WI38 (cell line): Measurements from ENCODE around the gene CFAP107.
"Not testable (repeated sequence)": the region's sequence is repeated elsewhere in the genome, so short reads cannot be mapped to it uniquely, and the experiment has no call there.

Experiments used
- H3K4me3 ChIP-seq: 2 replicates; pipeline ENCODE4 v1.5.1; 2011; ENCODE audit warnings: low read depth, mild to moderate bottlenecking, control low read depth, low read length
- TF ChIP-seq, protein P1 (sequence below): IDR thresholded peaks from 2 replicates; pipeline ENCODE4 v1.5.1; 2012; ENCODE audit warnings: low read depth, mild to moderate bottlenecking, control low read depth, low read length

CFAP107 gene

DNA sequence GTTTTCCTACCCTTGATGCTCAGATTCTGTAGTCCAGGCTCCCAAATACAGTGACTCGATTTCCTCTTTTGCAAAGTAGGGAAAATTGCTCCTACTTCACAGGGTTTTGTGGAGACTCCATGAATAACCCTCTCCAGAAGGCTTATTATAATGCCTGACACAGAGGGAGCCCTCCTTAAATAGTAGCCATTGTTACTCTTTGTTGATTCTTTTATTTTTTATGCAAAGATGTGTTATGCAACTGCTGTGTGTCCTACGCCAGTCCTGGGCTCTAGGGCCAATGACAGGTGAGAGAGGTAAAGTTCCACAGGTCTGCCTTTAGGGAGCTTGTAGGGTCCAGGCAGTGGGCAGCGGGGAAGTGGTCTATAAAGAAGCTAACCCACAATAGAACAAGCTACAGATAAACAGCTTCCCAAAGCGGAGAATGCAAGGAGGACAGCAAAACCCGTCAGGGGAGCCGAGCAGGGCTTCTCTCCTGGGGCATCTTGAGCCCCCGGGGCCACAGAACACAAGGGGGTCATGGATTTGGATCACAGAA is 28.6 kb upstream of the CFAP107 start:
- H3K4me3 ChIP-seq: no peak overlapping the region
- TF ChIP-seq, protein P1, sequence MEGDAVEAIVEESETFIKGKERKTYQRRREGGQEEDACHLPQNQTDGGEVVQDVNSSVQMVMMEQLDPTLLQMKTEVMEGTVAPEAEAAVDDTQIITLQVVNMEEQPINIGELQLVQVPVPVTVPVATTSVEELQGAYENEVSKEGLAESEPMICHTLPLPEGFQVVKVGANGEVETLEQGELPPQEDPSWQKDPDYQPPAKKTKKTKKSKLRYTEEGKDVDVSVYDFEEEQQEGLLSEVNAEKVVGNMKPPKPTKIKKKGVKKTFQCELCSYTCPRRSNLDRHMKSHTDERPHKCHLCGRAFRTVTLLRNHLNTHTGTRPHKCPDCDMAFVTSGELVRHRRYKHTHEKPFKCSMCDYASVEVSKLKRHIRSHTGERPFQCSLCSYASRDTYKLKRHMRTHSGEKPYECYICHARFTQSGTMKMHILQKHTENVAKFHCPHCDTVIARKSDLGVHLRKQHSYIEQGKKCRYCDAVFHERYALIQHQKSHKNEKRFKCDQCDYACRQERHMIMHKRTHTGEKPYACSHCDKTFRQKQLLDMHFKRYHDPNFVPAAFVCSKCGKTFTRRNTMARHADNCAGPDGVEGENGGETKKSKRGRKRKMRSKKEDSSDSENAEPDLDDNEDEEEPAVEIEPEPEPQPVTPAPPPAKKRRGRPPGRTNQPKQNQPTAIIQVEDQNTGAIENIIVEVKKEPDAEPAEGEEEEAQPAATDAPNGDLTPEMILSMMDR: no peak

DNA sequence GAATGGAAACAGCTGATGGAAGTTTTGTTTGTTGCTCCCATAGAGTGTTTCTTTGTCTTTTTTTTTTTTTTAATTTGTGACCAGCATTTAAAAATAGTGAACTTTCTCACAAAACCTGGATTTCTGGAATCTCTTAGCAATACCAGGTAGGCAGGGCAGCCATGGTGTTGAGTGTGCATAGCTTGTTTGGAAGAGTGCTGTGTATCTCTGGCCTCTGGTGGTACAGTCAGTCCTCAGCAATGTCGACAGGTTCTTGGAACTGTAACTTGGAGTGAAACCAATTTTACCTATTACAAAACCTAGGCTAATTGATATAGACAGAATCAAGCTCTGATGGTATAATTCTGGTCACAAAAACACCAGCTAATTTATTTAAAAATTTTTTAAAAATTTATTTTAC is 23.4 kb upstream of the CFAP107 start:
- no peak overlapping the region for H3K4me3 ChIP-seq
- TF ChIP-seq, protein P1: no peak

GRCh38 chr1:12728391-12728790 is 17.6 kb upstream of the CFAP107 start:
- no peak overlapping the region for H3K4me3 ChIP-seq
- TF ChIP-seq, protein P1: no peak

- TF ChIP-seq, protein P1: no peak
- H3K4me3 ChIP-seq: no peak overlapping the region
These were observed 15.8 kb upstream of the CFAP107 start for GRCh38 chr1:12730156-12730555.

- not testable (repeated sequence) for H3K4me3 ChIP-seq
These were observed 14.9 kb upstream of the CFAP107 start for GRCh38 chr1:12731084-12731483.

GRCh38 chr1:12734651-12735050 is 11.3 kb upstream of the CFAP107 start:
- no peak overlapping the region for H3K4me3 ChIP-seq
- TF ChIP-seq, protein P1: no peak

DNA sequence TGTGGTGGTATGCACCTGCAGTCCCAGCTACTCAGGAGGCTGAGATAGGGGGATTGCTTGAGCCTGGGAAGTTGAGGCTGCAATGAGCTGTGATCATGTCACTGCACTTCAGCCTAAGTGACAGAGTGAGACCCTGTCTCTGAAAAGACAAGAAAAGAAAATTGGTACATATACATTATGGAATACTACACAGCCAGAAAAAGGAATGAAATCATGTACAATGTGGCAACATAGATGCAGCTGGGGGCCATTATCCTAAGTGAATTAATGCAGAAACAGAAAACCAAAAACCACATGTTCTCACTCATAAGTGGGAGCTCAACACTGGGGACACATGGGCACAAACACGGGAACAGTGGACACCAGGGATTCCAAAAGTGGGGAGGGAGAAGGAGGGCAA is 7.1 kb upstream of the CFAP107 start:
- TF ChIP-seq, protein P1: no peak
- H3K4me3 ChIP-seq: no peak overlapping the region

- no peak overlapping the region for H3K4me3 ChIP-seq
These were observed 6.4 kb upstream of the CFAP107 start for GRCh38 chr1:12739613-12740012.

More at GRCh38 chr1:12739613-12740012, 6.4 kb upstream of the CFAP107 start:
- TF ChIP-seq, protein P1: no peak
